ENCODE results near the gene SMIM8.
"Not testable (repeated sequence)": the region's sequence is repeated elsewhere in the genome, so short reads cannot be mapped to it uniquely, and the experiment has no call there.

Gene SMIM8

GRCh38 chr6:87297119-87297518, 25.3 kb upstream of the SMIM8 start:
- no peak for DNase-seq (ENCODE audit: extremely low read depth, low read depth)
- no peak for TF ChIP-seq CTCF (IDR thresholded peaks at IDR 0.05; ENCODE audit: low read depth, low read length, missing control alignments)
- no peak overlapping the region for H3K4me3 ChIP-seq (replicated peaks; ENCODE audit: low read depth, low read length)

GRCh38 chr6:87301277-87301676, 21.1 kb upstream of the SMIM8 start:
- not testable (repeated sequence) for H3K4me3 ChIP-seq (replicated peaks; ENCODE audit: low read depth, low read length); DNase-seq (ENCODE audit: extremely low read depth, low read depth)

GRCh38 chr6:87308970-87309369, 13.4 kb upstream of the SMIM8 start:
- no peak for TF ChIP-seq CTCF (IDR thresholded peaks at IDR 0.05; ENCODE audit: low read depth, low read length, missing control alignments)
- no peak for DNase-seq (ENCODE audit: extremely low read depth, low read depth)
- H3K4me3 ChIP-seq (replicated peaks; ENCODE audit: low read depth, low read length): no peak overlapping the region

- H3K4me3 ChIP-seq (replicated peaks; ENCODE audit: low read depth, low read length): no peak overlapping the region
- TF ChIP-seq CTCF (IDR thresholded peaks at IDR 0.05; ENCODE audit: low read depth, low read length, missing control alignments): no peak
- DNase-seq (ENCODE audit: extremely low read depth, low read depth): no peak
Observed at GRCh38 chr6:87312860-87313259, 9.5 kb upstream of the SMIM8 start.

GRCh38 chr6:87315071-87315470, 7.3 kb upstream of the SMIM8 start:
- no peak for TF ChIP-seq CTCF (IDR thresholded peaks at IDR 0.05; ENCODE audit: low read depth, low read length, missing control alignments)
- DNase-seq (ENCODE audit: extremely low read depth, low read depth): no peak
- H3K4me3 ChIP-seq (replicated peaks; ENCODE audit: low read depth, low read length): no peak overlapping the region

- no peak for DNase-seq (ENCODE audit: extremely low read depth, low read depth)
- TF ChIP-seq CTCF (IDR thresholded peaks at IDR 0.05; ENCODE audit: low read depth, low read length, missing control alignments): no peak
- H3K4me3 ChIP-seq (replicated peaks; ENCODE audit: low read depth, low read length): no peak overlapping the region
Observed at GRCh38 chr6:87319271-87319987, 3.0 kb upstream of the SMIM8 start.

- not testable (repeated sequence) for H3K4me3 ChIP-seq (replicated peaks; ENCODE audit: low read depth, low read length); DNase-seq (ENCODE audit: extremely low read depth, low read depth)
Observed at GRCh38 chr6:87323880-87324279, 1.5 kb downstream of the SMIM8 start.

- TF ChIP-seq CTCF (IDR thresholded peaks at IDR 0.05; ENCODE audit: low read depth, low read length, missing control alignments): no peak
- no peak overlapping the region for H3K4me3 ChIP-seq (replicated peaks; ENCODE audit: low read depth, low read length)
- DNase-seq (ENCODE audit: extremely low read depth, low read depth): no peak
Observed at GRCh38 chr6:87330961-87331360, 8.6 kb downstream of the SMIM8 start.

Data from HFF-Myc (cell line).